Measurements from ENCODE around the gene SPAG16. TPM values are rescaled to one million over a fixed set of nuclear protein-coding genes. Genes with fewer than 3 reads are reported as not detected.
"Not testable (repeated sequence)": the region's sequence is repeated elsewhere in the genome, so short reads cannot be mapped to it uniquely, and the experiment has no call there.

Gene SPAG16
- total RNA-seq, 6 experiments from 2014 or later, result 15.4 to 20.0 (median 17.5) TPM

DNA sequence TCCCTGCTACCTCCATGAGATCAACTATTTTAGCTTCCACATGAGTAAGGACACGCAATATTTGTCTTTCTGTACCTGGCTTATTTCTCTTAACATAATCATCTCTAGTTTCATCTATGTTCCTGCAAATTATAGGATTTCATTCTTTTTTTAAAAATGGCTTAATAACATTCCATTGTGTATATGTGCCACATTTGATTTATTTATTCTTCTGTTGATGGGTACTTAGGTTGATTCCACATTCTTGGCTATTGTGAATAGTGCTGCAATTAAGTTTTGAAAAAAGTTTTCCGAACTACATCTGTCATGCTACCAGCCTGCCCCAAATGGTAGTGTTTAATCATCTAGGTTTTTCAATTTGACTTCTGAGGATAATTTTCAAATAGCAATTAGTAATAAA is 36.3 kb downstream of the SPAG16 start:
- DNase-seq, result no peak
- H3K4me3 Mint-ChIP-seq, result no peak overlapping the region
- H3K4me1 Mint-ChIP-seq (ENCODE audit: low read depth), result peaks cover 26% of the 10 kb centered on the region
- no peak overlapping the region for H3K27ac Mint-ChIP-seq
- H3K27me3 Mint-ChIP-seq (ENCODE audit: insufficient read depth), result no peaks in the 10 kb centered on the region; the same call in 1 of the 2 replicates
- peaks cover 3% of the 10 kb centered on the region; the same call in 1 of the 2 replicates for H3K9me3 Mint-ChIP-seq
- TF ChIP-seq, protein P1, sequence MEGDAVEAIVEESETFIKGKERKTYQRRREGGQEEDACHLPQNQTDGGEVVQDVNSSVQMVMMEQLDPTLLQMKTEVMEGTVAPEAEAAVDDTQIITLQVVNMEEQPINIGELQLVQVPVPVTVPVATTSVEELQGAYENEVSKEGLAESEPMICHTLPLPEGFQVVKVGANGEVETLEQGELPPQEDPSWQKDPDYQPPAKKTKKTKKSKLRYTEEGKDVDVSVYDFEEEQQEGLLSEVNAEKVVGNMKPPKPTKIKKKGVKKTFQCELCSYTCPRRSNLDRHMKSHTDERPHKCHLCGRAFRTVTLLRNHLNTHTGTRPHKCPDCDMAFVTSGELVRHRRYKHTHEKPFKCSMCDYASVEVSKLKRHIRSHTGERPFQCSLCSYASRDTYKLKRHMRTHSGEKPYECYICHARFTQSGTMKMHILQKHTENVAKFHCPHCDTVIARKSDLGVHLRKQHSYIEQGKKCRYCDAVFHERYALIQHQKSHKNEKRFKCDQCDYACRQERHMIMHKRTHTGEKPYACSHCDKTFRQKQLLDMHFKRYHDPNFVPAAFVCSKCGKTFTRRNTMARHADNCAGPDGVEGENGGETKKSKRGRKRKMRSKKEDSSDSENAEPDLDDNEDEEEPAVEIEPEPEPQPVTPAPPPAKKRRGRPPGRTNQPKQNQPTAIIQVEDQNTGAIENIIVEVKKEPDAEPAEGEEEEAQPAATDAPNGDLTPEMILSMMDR (IDR thresholded peaks at IDR 0.05), result no peak
- peaks cover 19% of the 10 kb centered on the region for H3K36me3 Mint-ChIP-seq (ENCODE audit: low read depth)

DNA sequence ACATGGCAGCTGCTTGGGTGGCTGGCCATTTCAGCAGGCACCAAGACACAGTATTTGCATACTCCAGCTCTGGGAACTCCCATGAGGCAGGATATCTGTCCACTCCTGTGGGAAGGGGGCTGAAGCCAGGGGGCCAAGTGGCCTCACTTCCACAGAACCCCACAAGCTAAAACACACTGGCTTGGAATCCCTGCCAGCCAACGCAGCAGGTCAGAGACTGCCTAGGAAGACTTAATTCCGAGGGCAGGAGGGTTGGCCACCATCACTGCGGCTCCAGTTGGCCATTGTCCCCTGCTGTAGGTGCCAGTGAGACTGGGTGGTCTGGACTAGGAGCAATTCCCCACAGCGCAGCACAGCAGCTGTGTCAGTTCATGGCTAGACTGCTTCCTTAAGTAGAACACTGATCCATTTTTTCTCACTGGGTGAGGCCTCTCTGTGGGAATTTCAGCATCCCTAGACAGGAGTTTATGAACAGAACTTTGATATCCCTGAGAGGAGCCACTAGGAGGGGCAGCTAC is 52.0 kb downstream of the SPAG16 start:
- Mint-ChIP-seq H3K4me1 (ENCODE audit: low read depth) (no peaks in the 10 kb centered on the region), H3K27me3 (ENCODE audit: insufficient read depth) (no peaks in the 10 kb centered on the region), H3K9me3 (peaks cover 30% of the 10 kb centered on the region), H3K4me3 (no peak overlapping the region), H3K36me3 (ENCODE audit: low read depth) (peaks cover 5% of the 10 kb centered on the region; the same call in 1 of the 2 replicates), H3K27ac (no peak overlapping the region)
- no peak for DNase-seq
- TF ChIP-seq, protein P1 (IDR thresholded peaks at IDR 0.05), result no peak

DNA sequence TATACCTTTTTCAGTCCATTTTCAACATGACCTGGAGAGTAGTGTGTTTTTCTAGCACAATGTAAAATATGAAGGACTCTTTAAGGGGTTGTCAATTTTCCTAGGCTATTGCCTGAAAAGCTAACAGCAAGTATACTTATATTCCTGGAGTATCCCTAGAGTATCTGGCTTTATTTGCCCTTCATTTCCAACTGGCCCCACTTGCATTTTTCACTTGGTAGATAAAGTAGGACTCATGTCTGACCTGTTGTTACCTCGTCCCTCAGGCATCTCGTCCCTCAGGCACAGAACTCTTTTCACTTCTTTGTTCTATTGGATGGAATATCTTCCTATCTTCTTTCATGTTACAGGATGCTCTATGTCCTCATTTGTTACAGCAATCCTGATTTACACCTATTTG is 69.2 kb downstream of the SPAG16 start:
- Mint-ChIP-seq H3K4me1 (ENCODE audit: low read depth) (no peaks in the 10 kb centered on the region), H3K27ac (no peak overlapping the region), H3K9me3 (peaks cover 12% of the 10 kb centered on the region), H3K4me3 (no peak overlapping the region), H3K27me3 (ENCODE audit: insufficient read depth) (no peaks in the 10 kb centered on the region; the same call in none of the 2 replicates), H3K36me3 (ENCODE audit: low read depth) (peaks cover 9% of the 10 kb centered on the region; the same call in 1 of the 2 replicates)
- TF ChIP-seq, protein P1 (IDR thresholded peaks at IDR 0.05), result no peak
- DNase-seq, result no peak

DNA sequence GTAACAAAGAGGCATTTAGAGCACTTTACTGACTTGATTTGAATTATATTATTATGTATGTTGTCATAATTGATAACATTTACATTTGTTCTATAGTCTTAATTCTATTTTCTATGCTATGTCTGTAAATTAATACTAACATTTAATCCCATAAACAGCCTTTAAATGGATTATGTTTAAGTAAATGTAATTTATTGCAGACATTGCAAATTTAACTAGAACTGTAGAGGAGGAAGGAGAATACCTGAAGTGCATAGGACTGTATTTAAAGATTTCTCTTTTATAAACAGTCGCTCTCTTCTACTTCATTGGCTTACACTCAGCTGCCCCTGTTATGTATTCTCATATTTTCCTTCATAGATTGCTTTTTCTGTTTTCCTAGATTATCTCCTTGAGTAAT is 92.4 kb downstream of the SPAG16 start:
- H3K36me3 Mint-ChIP-seq (ENCODE audit: low read depth), result no peaks in the 10 kb centered on the region
- H3K27ac Mint-ChIP-seq, result no peak overlapping the region
- no peak for DNase-seq
- H3K9me3 Mint-ChIP-seq, result no peaks in the 10 kb centered on the region
- H3K4me1 Mint-ChIP-seq (ENCODE audit: low read depth), result no peaks in the 10 kb centered on the region
- no peak overlapping the region for H3K4me3 Mint-ChIP-seq
- no peaks in the 10 kb centered on the region for H3K27me3 Mint-ChIP-seq (ENCODE audit: insufficient read depth)
- TF ChIP-seq, protein P1 (IDR thresholded peaks at IDR 0.05), result no peak

DNA sequence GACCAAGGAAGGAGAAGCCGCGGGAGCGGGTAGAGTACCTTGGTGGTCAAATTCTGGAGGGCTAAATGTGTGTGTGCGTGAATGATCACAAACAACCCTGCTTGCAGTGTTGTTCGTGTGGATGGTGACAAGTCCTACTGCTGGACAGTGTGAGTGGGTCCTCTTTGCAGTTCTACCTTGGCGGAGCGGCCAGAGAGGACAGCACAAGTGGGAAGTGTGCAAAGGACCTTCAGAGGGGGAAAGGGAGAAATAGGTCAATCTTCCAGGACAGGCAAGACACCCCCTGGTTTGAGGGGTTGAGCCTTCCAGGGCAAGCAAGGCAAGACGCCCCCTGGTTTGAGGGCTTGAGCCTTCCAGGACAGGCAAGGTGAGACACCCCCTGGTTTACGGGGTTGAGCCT is 122.8 kb downstream of the SPAG16 start:
- H3K4me3 Mint-ChIP-seq; H3K36me3 Mint-ChIP-seq (ENCODE audit: low read depth); H3K27ac Mint-ChIP-seq; H3K27me3 Mint-ChIP-seq (ENCODE audit: insufficient read depth); DNase-seq; H3K4me1 Mint-ChIP-seq (ENCODE audit: low read depth); H3K9me3 Mint-ChIP-seq: not testable (repeated sequence)

DNA sequence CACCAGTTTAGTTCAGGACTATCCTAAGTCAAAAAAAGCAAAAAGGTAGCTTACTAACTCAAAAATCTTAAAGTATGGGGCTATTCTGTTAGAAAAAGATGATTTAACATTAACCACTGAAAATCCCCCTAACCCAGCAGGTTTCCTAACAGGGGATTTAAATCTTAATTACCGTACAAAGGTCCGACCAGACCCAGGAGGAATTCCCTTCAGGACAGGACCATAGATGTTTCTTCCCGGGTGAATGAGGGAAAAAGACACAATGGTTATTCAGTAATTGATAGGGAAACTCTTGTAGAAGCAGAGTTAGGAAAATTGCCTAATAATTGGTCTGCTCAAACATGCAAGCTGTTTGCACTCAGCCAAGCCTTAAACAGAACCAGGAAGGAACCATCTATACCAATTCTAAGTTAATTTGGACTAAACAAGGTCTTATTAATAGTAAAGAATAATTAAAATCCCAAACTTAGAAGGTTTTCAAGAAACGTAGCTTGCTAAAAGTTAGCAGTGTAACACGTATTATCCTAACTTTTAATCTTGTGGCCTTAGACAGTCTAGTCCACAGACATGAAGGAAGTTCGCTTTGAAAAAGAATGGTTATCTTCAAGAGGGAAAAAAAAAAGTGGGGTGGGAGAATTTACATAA is 124.3 kb downstream of the SPAG16 start:
- H3K4me1 Mint-ChIP-seq (ENCODE audit: low read depth); H3K27ac Mint-ChIP-seq; H3K36me3 Mint-ChIP-seq (ENCODE audit: low read depth); H3K9me3 Mint-ChIP-seq; H3K27me3 Mint-ChIP-seq (ENCODE audit: insufficient read depth); H3K4me3 Mint-ChIP-seq; DNase-seq: not testable (repeated sequence)

DNA sequence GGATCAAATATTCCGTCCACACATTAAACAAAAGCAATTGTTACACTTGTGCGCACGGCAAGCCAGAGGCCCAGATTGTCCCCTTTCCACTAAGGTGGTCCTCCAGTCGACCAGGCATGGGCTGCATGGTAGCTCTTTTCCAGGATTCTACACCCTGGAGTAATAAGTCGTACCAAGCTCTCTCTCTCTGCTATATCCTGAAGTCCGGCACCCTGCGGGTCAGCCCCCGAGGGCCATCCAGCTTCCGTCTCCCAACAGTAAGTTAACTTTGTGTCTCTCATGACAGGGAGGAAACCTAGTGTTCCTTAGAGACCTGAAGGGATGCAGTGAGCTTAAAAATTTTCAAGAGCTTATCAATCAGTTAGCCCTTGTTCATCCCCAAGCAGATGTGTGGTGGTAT is 126.4 kb downstream of the SPAG16 start:
- not testable (repeated sequence) for H3K9me3 Mint-ChIP-seq; H3K27ac Mint-ChIP-seq; DNase-seq; H3K4me3 Mint-ChIP-seq; H3K27me3 Mint-ChIP-seq (ENCODE audit: insufficient read depth); H3K36me3 Mint-ChIP-seq (ENCODE audit: low read depth); H3K4me1 Mint-ChIP-seq (ENCODE audit: low read depth)
